ENCODE results near the gene EDN2.

DNA sequence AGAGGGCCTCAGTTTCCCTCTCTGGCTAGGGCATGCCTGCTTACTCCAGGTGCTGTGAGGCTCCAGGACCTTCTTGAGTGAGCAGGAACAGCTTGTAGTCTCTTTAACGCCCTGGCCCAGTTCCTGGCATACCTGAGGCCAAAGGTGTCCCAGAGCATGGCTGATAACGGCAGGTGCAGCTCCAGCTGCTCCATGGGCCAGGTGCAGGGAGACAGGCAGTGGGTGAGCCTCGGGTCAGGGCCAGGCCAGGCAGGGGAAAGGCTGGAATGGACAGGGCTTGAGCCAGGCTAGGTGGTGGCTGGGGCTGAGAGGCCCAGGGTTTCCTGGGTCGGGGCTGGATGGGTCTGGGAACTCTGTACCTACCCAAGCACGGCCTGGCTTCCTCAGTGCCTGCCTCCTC is 18.3 kb downstream of the EDN2 start:
- no peak for TF ChIP-seq EZH2phosphoT487 (IDR thresholded peaks at IDR 0.05; ENCODE audit: insufficient read depth, low read depth)
- TF ChIP-seq EZH2 (IDR thresholded peaks at IDR 0.05; ENCODE audit: insufficient read depth, poor library complexity, severe bottlenecking), result no peak
